ENCODE data around the gene THSD4. TPM values are rescaled to one million over a fixed set of nuclear protein-coding genes. Genes with fewer than 3 reads are reported as not detected.

The THSD4 gene
- total and polyA plus RNA-seq, 2 of the 8 experiments (the other 6 are each of a cell fraction or from before 2014, with no cell fraction given): 2.5 to 6.2 TPM

DNA sequence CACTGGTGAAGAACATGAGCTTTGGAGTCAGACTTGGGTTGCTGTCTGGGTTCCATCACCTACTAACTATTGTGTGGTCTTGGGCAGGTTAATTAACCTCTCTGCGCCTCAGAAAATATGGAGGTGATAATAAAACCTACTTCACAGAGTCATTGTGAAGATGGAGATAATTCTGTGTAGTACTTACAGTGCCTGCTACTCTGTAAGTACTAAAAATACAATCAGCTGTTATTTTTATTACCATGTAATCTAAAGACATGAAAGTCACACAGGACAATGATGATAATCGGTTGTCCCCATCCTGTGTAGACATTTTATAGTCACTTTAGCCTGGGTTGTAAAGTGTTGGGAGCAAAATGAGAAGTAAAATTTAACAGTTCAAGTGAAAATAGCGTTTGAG lies 334.1 kb downstream of the THSD4 start (continued):
- TF ChIP-seq SAP30 (IDR thresholded peaks at IDR 0.05; ENCODE audit: insufficient read depth, insufficient replicate concordance, low read length): no peak
- no peak for TF ChIP-seq GTF2F1 (IDR thresholded peaks at IDR 0.05; ENCODE audit: borderline replicate concordance, low read depth, low read length)
- no peak for TF ChIP-seq SIRT6 (IDR thresholded peaks at IDR 0.05; ENCODE audit: low read length)
- TF ChIP-seq SUZ12 (IDR thresholded peaks at IDR 0.05; ENCODE audit: low read length): no peak
- TF ChIP-seq, protein P1, sequence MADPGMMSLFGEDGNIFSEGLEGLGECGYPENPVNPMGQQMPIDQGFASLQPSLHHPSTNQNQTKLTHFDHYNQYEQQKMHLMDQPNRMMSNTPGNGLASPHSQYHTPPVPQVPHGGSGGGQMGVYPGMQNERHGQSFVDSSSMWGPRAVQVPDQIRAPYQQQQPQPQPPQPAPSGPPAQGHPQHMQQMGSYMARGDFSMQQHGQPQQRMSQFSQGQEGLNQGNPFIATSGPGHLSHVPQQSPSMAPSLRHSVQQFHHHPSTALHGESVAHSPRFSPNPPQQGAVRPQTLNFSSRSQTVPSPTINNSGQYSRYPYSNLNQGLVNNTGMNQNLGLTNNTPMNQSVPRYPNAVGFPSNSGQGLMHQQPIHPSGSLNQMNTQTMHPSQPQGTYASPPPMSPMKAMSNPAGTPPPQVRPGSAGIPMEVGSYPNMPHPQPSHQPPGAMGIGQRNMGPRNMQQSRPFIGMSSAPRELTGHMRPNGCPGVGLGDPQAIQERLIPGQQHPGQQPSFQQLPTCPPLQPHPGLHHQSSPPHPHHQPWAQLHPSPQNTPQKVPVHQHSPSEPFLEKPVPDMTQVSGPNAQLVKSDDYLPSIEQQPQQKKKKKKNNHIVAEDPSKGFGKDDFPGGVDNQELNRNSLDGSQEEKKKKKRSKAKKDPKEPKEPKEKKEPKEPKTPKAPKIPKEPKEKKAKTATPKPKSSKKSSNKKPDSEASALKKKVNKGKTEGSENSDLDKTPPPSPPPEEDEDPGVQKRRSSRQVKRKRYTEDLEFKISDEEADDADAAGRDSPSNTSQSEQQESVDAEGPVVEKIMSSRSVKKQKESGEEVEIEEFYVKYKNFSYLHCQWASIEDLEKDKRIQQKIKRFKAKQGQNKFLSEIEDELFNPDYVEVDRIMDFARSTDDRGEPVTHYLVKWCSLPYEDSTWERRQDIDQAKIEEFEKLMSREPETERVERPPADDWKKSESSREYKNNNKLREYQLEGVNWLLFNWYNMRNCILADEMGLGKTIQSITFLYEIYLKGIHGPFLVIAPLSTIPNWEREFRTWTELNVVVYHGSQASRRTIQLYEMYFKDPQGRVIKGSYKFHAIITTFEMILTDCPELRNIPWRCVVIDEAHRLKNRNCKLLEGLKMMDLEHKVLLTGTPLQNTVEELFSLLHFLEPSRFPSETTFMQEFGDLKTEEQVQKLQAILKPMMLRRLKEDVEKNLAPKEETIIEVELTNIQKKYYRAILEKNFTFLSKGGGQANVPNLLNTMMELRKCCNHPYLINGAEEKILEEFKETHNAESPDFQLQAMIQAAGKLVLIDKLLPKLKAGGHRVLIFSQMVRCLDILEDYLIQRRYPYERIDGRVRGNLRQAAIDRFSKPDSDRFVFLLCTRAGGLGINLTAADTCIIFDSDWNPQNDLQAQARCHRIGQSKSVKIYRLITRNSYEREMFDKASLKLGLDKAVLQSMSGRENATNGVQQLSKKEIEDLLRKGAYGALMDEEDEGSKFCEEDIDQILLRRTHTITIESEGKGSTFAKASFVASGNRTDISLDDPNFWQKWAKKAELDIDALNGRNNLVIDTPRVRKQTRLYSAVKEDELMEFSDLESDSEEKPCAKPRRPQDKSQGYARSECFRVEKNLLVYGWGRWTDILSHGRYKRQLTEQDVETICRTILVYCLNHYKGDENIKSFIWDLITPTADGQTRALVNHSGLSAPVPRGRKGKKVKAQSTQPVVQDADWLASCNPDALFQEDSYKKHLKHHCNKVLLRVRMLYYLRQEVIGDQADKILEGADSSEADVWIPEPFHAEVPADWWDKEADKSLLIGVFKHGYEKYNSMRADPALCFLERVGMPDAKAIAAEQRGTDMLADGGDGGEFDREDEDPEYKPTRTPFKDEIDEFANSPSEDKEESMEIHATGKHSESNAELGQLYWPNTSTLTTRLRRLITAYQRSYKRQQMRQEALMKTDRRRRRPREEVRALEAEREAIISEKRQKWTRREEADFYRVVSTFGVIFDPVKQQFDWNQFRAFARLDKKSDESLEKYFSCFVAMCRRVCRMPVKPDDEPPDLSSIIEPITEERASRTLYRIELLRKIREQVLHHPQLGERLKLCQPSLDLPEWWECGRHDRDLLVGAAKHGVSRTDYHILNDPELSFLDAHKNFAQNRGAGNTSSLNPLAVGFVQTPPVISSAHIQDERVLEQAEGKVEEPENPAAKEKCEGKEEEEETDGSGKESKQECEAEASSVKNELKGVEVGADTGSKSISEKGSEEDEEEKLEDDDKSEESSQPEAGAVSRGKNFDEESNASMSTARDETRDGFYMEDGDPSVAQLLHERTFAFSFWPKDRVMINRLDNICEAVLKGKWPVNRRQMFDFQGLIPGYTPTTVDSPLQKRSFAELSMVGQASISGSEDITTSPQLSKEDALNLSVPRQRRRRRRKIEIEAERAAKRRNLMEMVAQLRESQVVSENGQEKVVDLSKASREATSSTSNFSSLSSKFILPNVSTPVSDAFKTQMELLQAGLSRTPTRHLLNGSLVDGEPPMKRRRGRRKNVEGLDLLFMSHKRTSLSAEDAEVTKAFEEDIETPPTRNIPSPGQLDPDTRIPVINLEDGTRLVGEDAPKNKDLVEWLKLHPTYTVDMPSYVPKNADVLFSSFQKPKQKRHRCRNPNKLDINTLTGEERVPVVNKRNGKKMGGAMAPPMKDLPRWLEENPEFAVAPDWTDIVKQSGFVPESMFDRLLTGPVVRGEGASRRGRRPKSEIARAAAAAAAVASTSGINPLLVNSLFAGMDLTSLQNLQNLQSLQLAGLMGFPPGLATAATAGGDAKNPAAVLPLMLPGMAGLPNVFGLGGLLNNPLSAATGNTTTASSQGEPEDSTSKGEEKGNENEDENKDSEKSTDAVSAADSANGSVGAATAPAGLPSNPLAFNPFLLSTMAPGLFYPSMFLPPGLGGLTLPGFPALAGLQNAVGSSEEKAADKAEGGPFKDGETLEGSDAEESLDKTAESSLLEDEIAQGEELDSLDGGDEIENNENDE (IDR thresholded peaks at IDR 0.05; ENCODE audit: insufficient replicate concordance, low read length): no peak

All from H1 (cell line).